Cardiac fibroblast (primary cell): ENCODE data around the gene PDE4D.

Experiments used
- DNase-seq, 2 donors: peaks; one replicate each; pipeline versions ENCODE4 v3.0.0 to v3.0.0-alpha.2; 2010; ENCODE audit warnings: low read depth in 2 of 2
- H3K4me3 ChIP-seq, 2 donors: replicated peaks in 1 of 2; 1 replicate in 1 of 2; 2 replicates in 1 of 2; pipeline ENCODE4 v1.5.1; 2011; ENCODE audit warnings: low read depth in 2 of 2, low read length in 2 of 2, mild to moderate bottlenecking in 2 of 2, moderate library complexity in 1 of 2
- TF ChIP-seq, protein P1 (sequence below): IDR thresholded peaks from one replicate; pipeline ENCODE4 v1.5.1; 2011; ENCODE audit warnings: low read depth, mild to moderate bottlenecking, low read length, inconsistent platforms

PDE4D gene

DNA sequence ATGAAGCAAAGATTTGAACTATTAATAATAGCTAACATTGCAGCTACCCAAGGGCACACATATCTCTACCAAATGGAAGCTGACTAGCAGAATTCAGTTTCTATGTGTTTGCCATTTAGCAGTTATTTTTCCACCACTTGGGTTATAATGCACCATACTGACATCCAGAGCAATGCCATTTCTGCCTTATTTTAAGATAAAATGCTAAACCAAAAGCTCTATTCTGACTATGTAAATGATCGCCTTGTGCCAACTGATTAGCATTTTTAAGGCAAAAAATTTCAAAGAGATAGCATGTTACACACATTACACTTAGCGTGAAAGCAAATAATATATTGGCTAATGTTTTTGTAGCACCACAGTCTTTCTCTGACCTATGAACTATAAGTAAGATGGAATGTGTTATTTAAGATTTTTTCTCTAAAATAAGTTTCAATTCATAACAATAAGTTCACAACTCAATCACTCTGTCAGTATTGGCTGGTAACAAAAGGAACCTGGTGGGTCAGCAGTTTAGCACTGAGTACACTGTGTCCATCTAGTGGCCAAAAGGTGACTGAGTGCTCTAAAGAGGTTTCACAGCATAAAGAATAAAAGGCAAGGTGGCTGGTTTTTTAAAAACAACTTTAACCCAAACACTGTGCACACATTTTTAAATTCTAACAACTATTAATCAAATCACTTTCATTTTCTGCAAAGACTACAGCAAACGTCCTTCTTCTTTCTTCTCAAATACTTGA is 443.5 kb downstream of the PDE4D start:
- peak in 1 of 2 donors; percentile 7 for DNase-seq
- no peak overlapping the region for H3K4me3 ChIP-seq
- TF ChIP-seq, protein P1, sequence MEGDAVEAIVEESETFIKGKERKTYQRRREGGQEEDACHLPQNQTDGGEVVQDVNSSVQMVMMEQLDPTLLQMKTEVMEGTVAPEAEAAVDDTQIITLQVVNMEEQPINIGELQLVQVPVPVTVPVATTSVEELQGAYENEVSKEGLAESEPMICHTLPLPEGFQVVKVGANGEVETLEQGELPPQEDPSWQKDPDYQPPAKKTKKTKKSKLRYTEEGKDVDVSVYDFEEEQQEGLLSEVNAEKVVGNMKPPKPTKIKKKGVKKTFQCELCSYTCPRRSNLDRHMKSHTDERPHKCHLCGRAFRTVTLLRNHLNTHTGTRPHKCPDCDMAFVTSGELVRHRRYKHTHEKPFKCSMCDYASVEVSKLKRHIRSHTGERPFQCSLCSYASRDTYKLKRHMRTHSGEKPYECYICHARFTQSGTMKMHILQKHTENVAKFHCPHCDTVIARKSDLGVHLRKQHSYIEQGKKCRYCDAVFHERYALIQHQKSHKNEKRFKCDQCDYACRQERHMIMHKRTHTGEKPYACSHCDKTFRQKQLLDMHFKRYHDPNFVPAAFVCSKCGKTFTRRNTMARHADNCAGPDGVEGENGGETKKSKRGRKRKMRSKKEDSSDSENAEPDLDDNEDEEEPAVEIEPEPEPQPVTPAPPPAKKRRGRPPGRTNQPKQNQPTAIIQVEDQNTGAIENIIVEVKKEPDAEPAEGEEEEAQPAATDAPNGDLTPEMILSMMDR = peak; percentile 26

DNA sequence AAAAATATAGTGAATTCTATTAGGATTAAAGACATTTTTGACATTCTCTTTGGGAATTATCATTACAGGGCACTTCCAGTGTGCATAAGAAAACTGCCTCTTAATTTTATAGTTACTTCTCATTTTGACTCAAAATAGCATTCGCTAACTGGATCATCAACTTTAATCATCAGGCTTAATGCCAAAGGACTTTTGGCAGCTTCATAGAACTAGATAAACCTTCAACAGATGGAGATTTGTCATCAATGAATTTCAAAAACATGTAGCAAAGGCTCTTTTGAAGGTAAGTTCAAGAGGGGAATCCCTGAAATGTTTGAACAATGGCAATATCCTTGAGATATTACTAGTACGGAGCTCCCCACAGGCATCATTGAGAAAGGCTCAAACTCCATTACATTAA is 447.2 kb downstream of the PDE4D start:
- TF ChIP-seq, protein P1 = no peak
- no peak overlapping the region for H3K4me3 ChIP-seq
- DNase-seq = no peak

DNA sequence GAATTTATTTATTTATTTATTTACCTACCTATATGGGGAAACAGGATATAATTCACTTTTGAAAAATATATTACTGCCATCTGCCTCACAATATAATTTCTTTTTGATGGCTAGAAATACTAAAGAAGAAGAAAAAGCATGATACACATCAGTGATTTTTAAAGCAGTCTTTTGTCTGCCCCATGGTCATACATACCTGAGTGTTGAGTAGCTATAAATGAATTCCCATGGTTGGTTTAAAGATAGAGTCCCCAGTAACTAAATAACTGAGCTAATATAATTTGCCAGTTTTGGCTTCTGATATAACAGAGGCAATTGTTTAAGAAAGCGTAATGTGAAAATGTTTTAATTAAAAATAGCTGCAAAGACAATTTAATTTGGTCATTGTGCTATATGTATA is 447.8 kb downstream of the PDE4D start:
- no peak overlapping the region for H3K4me3 ChIP-seq
- DNase-seq = peak in 1 of 2 donors; percentile 5
- TF ChIP-seq, protein P1 = no peak

DNA sequence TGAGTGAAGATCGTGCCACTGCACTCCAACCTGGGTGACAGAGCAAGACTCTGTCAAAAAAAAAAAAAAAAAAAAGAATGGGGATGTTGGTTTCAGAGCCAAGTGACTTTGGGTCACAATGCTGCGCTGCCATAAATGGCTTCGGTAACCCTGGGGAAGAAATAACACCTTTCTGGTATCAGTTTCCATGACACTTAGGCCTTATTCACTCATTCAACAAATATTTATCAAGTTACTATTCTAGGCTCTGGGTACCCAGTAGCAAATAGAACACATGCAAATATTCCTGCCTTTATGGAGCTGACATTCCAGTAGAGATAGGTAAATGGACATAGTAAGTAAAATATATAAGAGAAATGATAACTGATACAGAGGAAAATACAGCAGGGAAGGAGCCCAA is 454.2 kb downstream of the PDE4D start:
- H3K4me3 ChIP-seq = no peak overlapping the region
- TF ChIP-seq, protein P1 = no peak
- no peak for DNase-seq

DNA sequence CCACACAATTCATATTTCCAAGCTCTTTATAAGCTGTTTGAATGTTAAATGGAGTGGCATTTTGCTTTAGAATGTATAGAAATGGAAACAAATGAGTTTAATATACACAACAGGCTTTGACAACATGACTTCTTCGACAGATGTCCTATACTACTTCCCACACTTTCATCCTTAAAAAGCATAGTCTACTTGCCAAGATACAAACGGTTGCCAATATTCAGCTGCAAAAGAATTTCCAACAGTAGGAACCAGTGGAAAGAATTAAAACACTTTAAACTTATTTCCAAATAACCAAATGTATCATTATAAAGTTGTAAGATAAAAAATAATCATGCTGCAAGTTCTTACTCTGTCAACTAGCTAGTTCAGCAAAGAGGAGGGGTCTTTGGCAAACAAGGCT is 456.4 kb downstream of the PDE4D start:
- TF ChIP-seq, protein P1 = no peak
- DNase-seq = no peak
- H3K4me3 ChIP-seq = no peak overlapping the region

DNA sequence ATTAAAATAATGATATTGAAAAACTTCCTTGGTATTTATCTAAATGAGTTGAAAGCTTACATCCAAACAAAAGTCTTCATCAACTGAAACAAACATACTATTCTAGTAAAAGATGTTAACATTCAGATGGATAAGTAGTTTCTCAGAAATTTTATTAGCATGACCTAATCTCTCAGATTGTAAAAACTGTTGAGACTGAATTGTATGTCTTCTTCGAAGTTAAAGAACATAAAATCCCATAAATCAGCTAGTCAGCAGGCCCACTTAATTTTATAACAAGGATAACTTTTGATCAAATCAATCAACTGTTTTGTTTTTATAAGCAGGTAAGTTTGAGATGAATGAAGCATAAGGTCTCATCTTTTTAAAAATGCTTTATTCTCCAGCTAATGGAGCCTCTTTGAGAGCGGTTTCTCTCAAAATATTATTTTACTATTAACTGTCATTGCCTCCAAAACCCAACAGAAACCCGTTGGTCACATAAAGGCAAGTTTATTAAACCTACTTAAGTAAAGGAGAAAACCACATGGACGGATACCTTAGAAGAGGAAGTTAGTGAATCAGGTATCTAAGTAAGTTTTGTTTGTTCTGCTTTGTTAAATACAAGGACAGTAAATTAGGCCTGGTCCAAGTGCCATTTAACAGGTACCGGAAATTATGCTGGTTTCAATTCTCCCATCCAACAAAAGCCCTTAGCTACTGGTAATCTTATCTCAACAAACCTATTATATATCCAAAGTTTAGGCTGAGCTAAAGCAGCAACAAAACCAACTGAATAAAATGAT is 457.0 kb downstream of the PDE4D start:
- no peak overlapping the region for H3K4me3 ChIP-seq
- TF ChIP-seq, protein P1 = no peak
- DNase-seq = no peak
